ENCODE measurements around the gene MED12L.

MED12L gene

GRCh38 chr3:151459358-151459757 lies 373.9 kb downstream of the MED12L start:
- no peak for DNase-seq (ENCODE audit: low spot score)

GRCh38 chr3:151460228-151460627 lies 374.8 kb downstream of the MED12L start:
- DNase-seq (ENCODE audit: low spot score) = no peak

- DNase-seq (ENCODE audit: low spot score) = no peak
These were observed 375.4 kb downstream of the MED12L start, which contains the start of gene IGSF10 for GRCh38 chr3:151460774-151461450. IGSF10 (minus strand) TSS chr3:151461061; CDS start chr3:151458709, 2,352 bp downstream.

- no peak for DNase-seq (ENCODE audit: low spot score)
These were observed 376.9 kb downstream of the MED12L start for GRCh38 chr3:151462278-151462780.

GRCh38 chr3:151462991-151463390 lies 377.5 kb downstream of the MED12L start:
- DNase-seq (ENCODE audit: low spot score) = no peak

GRCh38 chr3:151467069-151467468 lies 381.6 kb downstream of the MED12L start:
- no peak for DNase-seq (ENCODE audit: low spot score)

- DNase-seq (ENCODE audit: low spot score) = peak; percentile 63
These were observed 382.9 kb downstream of the MED12L start for GRCh38 chr3:151468284-151468917.

GRCh38 chr3:151476344-151477018 lies 391.0 kb downstream of the MED12L start:
- no peak for DNase-seq (ENCODE audit: low spot score)

- no peak for DNase-seq (ENCODE audit: low spot score)
These were observed 392.3 kb downstream of the MED12L start for GRCh38 chr3:151477591-151478334.

- no peak for DNase-seq (ENCODE audit: low spot score)
These were observed 392.9 kb downstream of the MED12L start for GRCh38 chr3:151478335-151478697.

- no peak for DNase-seq (ENCODE audit: low spot score)
These were observed 394.0 kb downstream of the MED12L start for GRCh38 chr3:151479452-151479851.

- no peak for DNase-seq (ENCODE audit: low spot score)
These were observed 395.0 kb downstream of the MED12L start for GRCh38 chr3:151480492-151480891.

GRCh38 chr3:151483488-151483887 lies 398.0 kb downstream of the MED12L start:
- DNase-seq (ENCODE audit: low spot score) = no peak

GRCh38 chr3:151483961-151484520 lies 398.6 kb downstream of the MED12L start:
- DNase-seq (ENCODE audit: low spot score) = no peak

All from hematopoietic multipotent progenitor cell treated with erythropoietin and hydrocortisone succinate and interleukin-3 and kit ligand, for 17 days (in vitro differentiated cells).